WERI-Rb-1 (cell line): Measurements from ENCODE around the gene EPOP.

Source experiments
- DNase-seq: peaks from one replicate; pipeline ENCODE4 v3.0.0-alpha.2; 2020
- H3K27ac ChIP-seq: fragments of 250-450 bp; sonication (Bioruptor Pico); 2 replicates; pipeline ENCODE4 v1.5.1; 2020; ENCODE audit warnings: mild to moderate bottlenecking, moderate library complexity
- H3K27me3 ChIP-seq: fragments of 250-450 bp; sonication (Bioruptor Pico); 2 replicates; pipeline ENCODE4 v1.5.1; 2021; ENCODE audit warnings: mild to moderate bottlenecking, low read depth, moderate library complexity; ENCODE audit not compliant: insufficient read depth, severe bottlenecking
- H3K36me3 ChIP-seq: fragments of 250-450 bp; sonication (Bioruptor Pico); 2 replicates; pipeline ENCODE4 v1.5.1; 2020; ENCODE audit warnings: mild to moderate bottlenecking, moderate library complexity
- H3K4me3 ChIP-seq: 2 replicates; pipeline ENCODE4 v1.5.1; 2011; ENCODE audit warnings: low read depth, mild to moderate bottlenecking, control low read depth, low read length
- H3K9me3 ChIP-seq: fragments of 250-450 bp; sonication (Bioruptor Pico); 2 replicates; pipeline ENCODE4 v1.5.1; 2021; ENCODE audit warnings: mild to moderate bottlenecking, moderate library complexity; ENCODE audit not compliant: severe bottlenecking
- CTCF ChIP-seq: IDR thresholded peaks from 2 replicates; pipeline ENCODE4 v1.5.1; 2011; ENCODE audit warnings: low read depth, mild to moderate bottlenecking, control low read depth, inconsistent platforms, low read length

Gene EPOP

GRCh38 chr17:38672788-38673706 lies 1.7 kb downstream of the EPOP start:
- Histone ChIP-seq H3K9me3 (no peaks in the 10 kb centered on the region), H3K4me3 (peak overlapping the region; percentile 62), H3K36me3 (no peaks in the 10 kb centered on the region), H3K27ac (no peak overlapping the region), H3K27me3 (no peaks in the 10 kb centered on the region)
- no peak for TF ChIP-seq CTCF
- no peak for DNase-seq

- no peaks in the 10 kb centered on the region for H3K27me3 ChIP-seq
- H3K36me3 ChIP-seq: no peaks in the 10 kb centered on the region
- H3K9me3 ChIP-seq: no peaks in the 10 kb centered on the region
- TF ChIP-seq CTCF: no peak
- H3K27ac ChIP-seq: no peak overlapping the region
- H3K4me3 ChIP-seq: no peak overlapping the region
- DNase-seq: no peak
Observed at GRCh38 chr17:38671939-38672720, 2.6 kb downstream of the EPOP start.

- Histone ChIP-seq H3K27ac (no peak overlapping the region), H3K27me3 (no peaks in the 10 kb centered on the region), H3K4me3 (no peak overlapping the region), H3K36me3 (no peaks in the 10 kb centered on the region), H3K9me3 (no peaks in the 10 kb centered on the region)
- no peak for DNase-seq
- TF ChIP-seq CTCF: no peak
Observed at GRCh38 chr17:38669520-38669919, 5.2 kb downstream of the EPOP start.

- no peak overlapping the region for H3K4me3 ChIP-seq
- TF ChIP-seq CTCF: no peak
- no peaks in the 10 kb centered on the region for H3K36me3 ChIP-seq
- no peak for DNase-seq
- no peaks in the 10 kb centered on the region for H3K27me3 ChIP-seq
- H3K9me3 ChIP-seq: no peaks in the 10 kb centered on the region
- no peak overlapping the region for H3K27ac ChIP-seq
Observed at GRCh38 chr17:38667787-38668122, 7.0 kb downstream of the EPOP start.

GRCh38 chr17:38667099-38667786 lies 7.5 kb downstream of the EPOP start:
- H3K9me3 ChIP-seq: no peaks in the 10 kb centered on the region
- H3K27ac ChIP-seq: no peak overlapping the region
- no peaks in the 10 kb centered on the region for H3K27me3 ChIP-seq
- no peaks in the 10 kb centered on the region for H3K36me3 ChIP-seq
- H3K4me3 ChIP-seq: no peak overlapping the region
- DNase-seq: peak; percentile 78
- TF ChIP-seq CTCF: peak; percentile 98
